NB4 (cell line): ENCODE data around the gene CDC42EP3.

Experiments
- CTCF ChIP-seq: IDR thresholded peaks from one replicate; pipeline ENCODE4 v1.5.1; 2012; ENCODE audit warnings: low read depth, low read length
- MAX ChIP-seq: IDR thresholded peaks from 2 replicates; pipeline ENCODE4 v1.6.1; 2011; ENCODE audit warnings: low read depth, low read length

GRCh38 chr2:37636381-37637066 is 34.9 kb downstream of the CDC42EP3 start:
- no peak for TF ChIP-seq MAX
- no peak for TF ChIP-seq CTCF
